CD4-positive, alpha-beta T cell (primary cell): Measurements from ENCODE around the gene NR1D2. TPM values are rescaled to one million over a fixed set of nuclear protein-coding genes. Genes with fewer than 3 reads are reported as not detected.

Experiments
- ATAC-seq: fragments of 200-7000 bp; cut with Tn5 transposase; one replicate; pipeline ENCODE4 v1.10.0; 2022; ENCODE audit warnings: mild to moderate bottlenecking; ENCODE audit not compliant: poor library complexity
- CTCF ChIA-PET: fragments of 350-600 bp; sonication (Branson Sonifier 250); formaldehyde crosslinking; loops from one replicate; lab custom pipeline; 2021; ENCODE audit warnings: antibody characterized with exemption, inconsistent platforms; lab: Charles Lee
- POLR2A ChIA-PET: fragments of 350-600 bp; sonication (Branson Sonifier 250); formaldehyde crosslinking; loops from one replicate; lab custom pipeline; 2021; ENCODE audit warnings: antibody characterized with exemption, inconsistent platforms; lab: Charles Lee
- DNase-seq, 14 experiments: peaks; one replicate each; pipeline ENCODE4 v3.0.0-alpha.2; 2013 to 2020; ENCODE audit warnings: mixed read lengths in 2 of 14
- H3K27ac ChIP-seq, 2 donors: one replicate each; pipeline versions ENCODE4 v1.5.1 to v1.7.0; 2013; ENCODE audit warnings: low read length in 2 of 2, low read depth in 1 of 2, mild to moderate bottlenecking in 1 of 2
- H3K27me3 ChIP-seq, 2 experiments: 1 replicate in 1 of 2; 2 replicates in 1 of 2; pipeline versions ENCODE4 v1.6.1 to v1.7.0; 2013; ENCODE audit warnings: low read length in 2 of 2, control low read depth in 1 of 2, mild to moderate bottlenecking in 1 of 2, moderate library complexity in 1 of 2; ENCODE audit not compliant: insufficient read depth in 2 of 2, control insufficient read depth in 1 of 2
- H3K36me3 ChIP-seq: one replicate; pipeline ENCODE4 v1.6.1; 2013; ENCODE audit warnings: low read length, control low read depth; ENCODE audit not compliant: insufficient read depth
- H3K4me1 ChIP-seq: one replicate; pipeline ENCODE4 v1.6.1; 2013; ENCODE audit warnings: low read length, control low read depth; ENCODE audit not compliant: insufficient read depth
- H3K4me3 ChIP-seq: one replicate; pipeline ENCODE4 v1.5.1; 2013; ENCODE audit warnings: mild to moderate bottlenecking, low read length, moderate library complexity
- H3K9me3 ChIP-seq, 2 experiments: 1 replicate in 1 of 2; 2 replicates in 1 of 2; pipeline versions ENCODE4 v1.6.1 to v1.7.0; 2013; ENCODE audit warnings: low read length in 2 of 2, mild to moderate bottlenecking in 2 of 2, control low read depth in 1 of 2, moderate library complexity in 1 of 2; ENCODE audit not compliant: control insufficient read depth in 1 of 2, insufficient read depth in 1 of 2
- H3K27ac Mint-ChIP-seq: one replicate; pipeline ENCODE4 v1.8.0; 2020; ENCODE audit warnings: mixed read lengths
- H3K27me3 Mint-ChIP-seq: one replicate; pipeline ENCODE4 v1.8.0; 2021; ENCODE audit warnings: mixed read lengths
- H3K36me3 Mint-ChIP-seq: one replicate; pipeline ENCODE4 v1.8.0; 2021; ENCODE audit warnings: low read depth, mixed read lengths
- H3K4me1 Mint-ChIP-seq: one replicate; pipeline ENCODE4 v1.8.0; 2021; ENCODE audit warnings: low read depth, mixed read lengths
- H3K4me3 Mint-ChIP-seq: one replicate; pipeline ENCODE4 v1.8.0; 2020; ENCODE audit warnings: mild to moderate bottlenecking, mixed read lengths
- H3K9me3 Mint-ChIP-seq: one replicate; pipeline ENCODE4 v1.8.0; 2020; ENCODE audit warnings: mixed read lengths
- intact Hi-C, 2 experiments: fragments of 100-400 bp; cut with DNase I in 1 of 2; cut with micrococcal nuclease in 1 of 2; formaldehyde crosslinking; loops; one replicate each; pipeline versions ENCODE4 v1.15.1 to v1.9.0; 2023 to 2025; cut with DNase I, micrococcal nuclease
- total RNA-seq, 174 experiments: library from RNA in 2 of 174; stranded (reverse) in 2 of 174; gene quantifications; one replicate each; pipeline ENCODE4 v1.2.3 and lab custom pipeline; 2021 to 2026
- TF ChIP-seq, protein P1 (sequence below): fragments of 200-600 bp; IDR thresholded peaks from one replicate; pipeline ENCODE4 v1.8.0; 2022; ENCODE audit warnings: antibody characterized with exemption, mild to moderate bottlenecking

Gene NR1D2
- total RNA-seq, 2 experiments from 2014 or later: 111 to 113 TPM

DNA sequence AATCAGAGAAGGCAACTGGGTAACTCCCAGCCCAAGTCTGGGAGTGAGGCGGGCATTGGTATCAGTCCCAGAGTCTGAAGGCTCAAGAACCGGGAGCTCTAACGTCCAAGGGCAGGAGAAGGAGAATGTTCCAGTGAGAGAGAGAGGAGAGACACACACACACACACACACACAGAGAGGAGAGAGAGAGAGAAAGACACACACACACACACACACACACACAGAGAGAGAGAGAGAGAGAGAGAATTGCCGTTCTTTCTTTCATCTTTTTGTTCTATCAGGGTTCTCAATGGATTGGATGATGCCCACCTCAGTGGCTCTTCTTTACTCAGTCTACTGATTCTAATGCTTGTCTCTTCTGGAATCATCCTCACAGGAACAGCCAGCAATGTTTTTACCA lies 57.0 kb downstream of the NR1D2 start:
- ChIA-PET CTCF (interaction anchor here (0.6 kb wide), 1 partner anchor 175 kb away, joined by 3 read pairs; no protein-coding TSS in a partner anchor), POLR2A (no interaction called here)
- Mint-ChIP-seq H3K36me3 (no peaks in the 10 kb centered on the region), H3K4me3 (no peak overlapping the region), H3K4me1 (no peaks in the 10 kb centered on the region), H3K27ac (no peak overlapping the region), H3K9me3 (no peaks in the 10 kb centered on the region), H3K27me3 (no peaks in the 10 kb centered on the region)
- TF ChIP-seq, protein P1, sequence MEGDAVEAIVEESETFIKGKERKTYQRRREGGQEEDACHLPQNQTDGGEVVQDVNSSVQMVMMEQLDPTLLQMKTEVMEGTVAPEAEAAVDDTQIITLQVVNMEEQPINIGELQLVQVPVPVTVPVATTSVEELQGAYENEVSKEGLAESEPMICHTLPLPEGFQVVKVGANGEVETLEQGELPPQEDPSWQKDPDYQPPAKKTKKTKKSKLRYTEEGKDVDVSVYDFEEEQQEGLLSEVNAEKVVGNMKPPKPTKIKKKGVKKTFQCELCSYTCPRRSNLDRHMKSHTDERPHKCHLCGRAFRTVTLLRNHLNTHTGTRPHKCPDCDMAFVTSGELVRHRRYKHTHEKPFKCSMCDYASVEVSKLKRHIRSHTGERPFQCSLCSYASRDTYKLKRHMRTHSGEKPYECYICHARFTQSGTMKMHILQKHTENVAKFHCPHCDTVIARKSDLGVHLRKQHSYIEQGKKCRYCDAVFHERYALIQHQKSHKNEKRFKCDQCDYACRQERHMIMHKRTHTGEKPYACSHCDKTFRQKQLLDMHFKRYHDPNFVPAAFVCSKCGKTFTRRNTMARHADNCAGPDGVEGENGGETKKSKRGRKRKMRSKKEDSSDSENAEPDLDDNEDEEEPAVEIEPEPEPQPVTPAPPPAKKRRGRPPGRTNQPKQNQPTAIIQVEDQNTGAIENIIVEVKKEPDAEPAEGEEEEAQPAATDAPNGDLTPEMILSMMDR: no peak
- Histone ChIP-seq H3K36me3 (no peaks in the 10 kb centered on the region), H3K27me3 (no peaks in the 10 kb centered on the region), H3K9me3 (no peaks in the 10 kb centered on the region), H3K27ac (no peak overlapping the region), H3K4me3 (no peak overlapping the region), H3K4me1 (no peaks in the 10 kb centered on the region)
- no peak for DNase-seq
- intact Hi-C loops: no loop called here
- ATAC-seq: no peak

DNA sequence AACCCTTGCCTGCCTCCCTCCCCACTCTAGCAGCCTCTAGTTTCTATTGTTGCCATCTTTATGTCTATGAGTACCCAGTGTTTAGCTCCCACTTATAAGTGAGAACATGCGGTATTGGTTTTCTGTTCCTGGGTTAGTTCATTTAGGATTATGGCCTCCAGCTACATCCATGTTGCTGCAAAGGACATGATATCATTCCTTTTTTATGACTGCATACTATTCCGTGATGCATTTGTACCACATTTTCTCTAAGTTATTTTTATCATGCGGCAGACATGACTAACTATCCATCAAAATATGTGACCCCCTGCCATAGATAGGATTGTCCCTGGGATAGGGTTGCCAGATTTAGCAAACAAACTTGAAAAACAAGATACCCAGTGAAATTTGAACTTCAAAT lies 58.4 kb downstream of the NR1D2 start:
- H3K36me3 Mint-ChIP-seq: no peaks in the 10 kb centered on the region
- no peak overlapping the region for H3K27ac Mint-ChIP-seq
- no peak overlapping the region for H3K27ac ChIP-seq
- no peaks in the 10 kb centered on the region for H3K4me1 ChIP-seq
- no peak for ATAC-seq
- no peaks in the 10 kb centered on the region for H3K9me3 ChIP-seq
- TF ChIP-seq, protein P1: no peak
- intact Hi-C loops: no loop called here
- no peak overlapping the region for H3K4me3 ChIP-seq
- no peaks in the 10 kb centered on the region for H3K36me3 ChIP-seq
- H3K27me3 ChIP-seq: no peaks in the 10 kb centered on the region
- no peaks in the 10 kb centered on the region for H3K27me3 Mint-ChIP-seq
- CTCF ChIA-PET: no interaction called here
- no peak for DNase-seq
- no peaks in the 10 kb centered on the region for H3K9me3 Mint-ChIP-seq
- POLR2A ChIA-PET: no interaction called here
- no peaks in the 10 kb centered on the region for H3K4me1 Mint-ChIP-seq
- no peak overlapping the region for H3K4me3 Mint-ChIP-seq

DNA sequence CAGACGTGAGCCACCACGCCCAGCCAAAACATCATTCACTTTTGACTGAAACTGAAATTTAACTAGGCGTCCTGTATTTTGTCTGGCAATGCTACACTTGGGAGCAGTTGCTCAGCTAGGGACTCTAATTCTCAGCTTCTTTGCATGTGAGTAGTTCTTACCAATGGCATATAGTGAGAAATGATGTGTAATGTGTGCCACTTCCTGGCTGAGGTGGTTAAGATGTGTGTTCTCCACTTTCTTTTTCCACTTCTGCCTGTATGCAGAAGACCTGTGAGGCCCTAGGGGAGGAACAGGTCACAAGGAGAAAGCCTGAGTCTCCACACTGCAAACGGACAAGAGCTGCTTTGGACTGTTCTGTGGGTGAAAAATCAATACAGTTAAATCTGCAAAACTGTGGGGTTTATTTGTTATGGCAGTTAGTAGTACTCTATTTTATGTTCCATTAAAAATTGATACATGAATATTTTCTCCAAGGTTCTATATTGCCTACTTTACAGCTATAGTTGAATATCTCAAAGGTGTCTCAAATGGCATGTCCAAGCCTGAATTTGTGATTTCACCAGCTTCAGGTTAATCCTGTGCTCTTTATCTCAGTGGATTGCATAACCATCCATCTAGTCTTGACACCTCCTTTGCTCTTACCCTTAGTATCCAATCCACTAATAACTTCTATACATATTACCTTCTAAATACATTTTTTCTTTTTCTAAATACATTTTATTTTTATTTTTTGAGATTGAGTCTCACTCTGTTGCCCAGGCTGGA lies 59.3 kb downstream of the NR1D2 start:
- no peak for DNase-seq
- ChIA-PET CTCF (no interaction called here), POLR2A (no interaction called here)

More for the DNA sequence above, 59.3 kb downstream of the NR1D2 start:
- no peaks in the 10 kb centered on the region for H3K4me1 Mint-ChIP-seq
- Histone ChIP-seq H3K4me3 (no peak overlapping the region), H3K9me3 (no peaks in the 10 kb centered on the region), H3K27ac (no peak overlapping the region), H3K27me3 (no peaks in the 10 kb centered on the region), H3K36me3 (no peaks in the 10 kb centered on the region), H3K4me1 (no peaks in the 10 kb centered on the region)
- no peak overlapping the region for H3K4me3 Mint-ChIP-seq
- intact Hi-C loops: no loop called here
- H3K27me3 Mint-ChIP-seq: no peaks in the 10 kb centered on the region
- H3K9me3 Mint-ChIP-seq: no peaks in the 10 kb centered on the region
- no peak overlapping the region for H3K27ac Mint-ChIP-seq
- TF ChIP-seq, protein P1: no peak
- ATAC-seq: no peak
- no peaks in the 10 kb centered on the region for H3K36me3 Mint-ChIP-seq
